ENCODE results near the gene FSCN2. TPM values are rescaled to one million over a fixed set of nuclear protein-coding genes. Genes with fewer than 3 reads are reported as not detected.
"Not testable (repeated sequence)": the region's sequence is repeated elsewhere in the genome, so short reads cannot be mapped to it uniquely, and the experiment has no call there.

FSCN2 gene
- total RNA-seq, 1 experiment from 2014 or later: 0.27 TPM

GRCh38 chr17:81526662-81527571 lies 1.3 kb upstream of the FSCN2 start:
- DNase-seq (ENCODE audit: low spot score): no peak

DNA sequence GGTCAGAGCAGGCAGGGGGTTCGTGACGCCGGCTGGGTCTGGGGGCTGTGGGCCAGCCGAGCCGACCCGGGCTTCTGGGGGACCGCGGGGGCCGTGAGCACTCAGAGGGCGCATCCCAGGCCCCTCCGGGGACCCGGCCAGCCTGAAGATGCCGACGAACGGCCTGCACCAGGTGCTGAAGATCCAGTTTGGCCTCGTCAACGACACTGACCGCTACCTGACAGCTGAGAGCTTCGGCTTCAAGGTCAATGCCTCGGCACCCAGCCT lies 140 bp downstream of the FSCN2 start:
- no peak for DNase-seq (ENCODE audit: low spot score)

DNA sequence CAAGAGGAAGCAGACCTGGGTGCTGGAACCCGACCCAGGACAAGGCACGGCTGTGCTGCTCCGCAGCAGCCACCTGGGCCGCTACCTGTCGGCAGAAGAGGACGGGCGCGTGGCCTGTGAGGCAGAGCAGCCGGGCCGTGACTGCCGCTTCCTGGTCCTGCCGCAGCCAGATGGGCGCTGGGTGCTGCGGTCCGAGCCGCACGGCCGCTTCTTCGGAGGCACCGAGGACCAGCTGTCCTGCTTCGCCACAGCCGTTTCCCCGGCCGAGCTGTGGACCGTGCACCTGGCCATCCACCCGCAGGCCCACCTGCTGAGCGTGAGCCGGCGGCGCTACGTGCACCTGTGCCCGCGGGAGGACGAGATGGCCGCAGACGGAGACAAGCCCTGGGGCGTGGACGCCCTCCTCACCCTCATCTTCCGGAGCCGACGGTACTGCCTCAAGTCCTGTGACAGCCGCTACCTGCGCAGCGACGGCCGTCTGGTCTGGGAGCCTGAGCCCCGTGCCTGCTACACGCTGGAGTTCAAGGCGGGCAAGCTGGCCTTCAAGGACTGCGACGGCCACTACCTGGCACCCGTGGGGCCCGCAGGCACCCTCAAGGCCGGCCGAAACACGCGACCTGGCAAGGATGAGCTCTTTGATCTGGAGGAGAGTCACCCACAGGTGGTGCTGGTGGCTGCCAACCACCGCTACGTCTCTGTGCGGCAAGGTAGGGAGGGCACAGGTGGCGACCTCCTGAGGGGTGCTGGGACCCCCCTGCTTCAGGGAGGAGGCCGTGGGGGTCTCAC lies 667 bp downstream of the FSCN2 start:
- DNase-seq (ENCODE audit: low spot score): no peak

GRCh38 chr17:81529437-81529803 lies 1.2 kb downstream of the FSCN2 start:
- DNase-seq (ENCODE audit: low spot score): no peak

- not testable (repeated sequence) for DNase-seq (ENCODE audit: low spot score)
These were observed 2.8 kb downstream of the FSCN2 start for GRCh38 chr17:81531013-81531412.

DNA sequence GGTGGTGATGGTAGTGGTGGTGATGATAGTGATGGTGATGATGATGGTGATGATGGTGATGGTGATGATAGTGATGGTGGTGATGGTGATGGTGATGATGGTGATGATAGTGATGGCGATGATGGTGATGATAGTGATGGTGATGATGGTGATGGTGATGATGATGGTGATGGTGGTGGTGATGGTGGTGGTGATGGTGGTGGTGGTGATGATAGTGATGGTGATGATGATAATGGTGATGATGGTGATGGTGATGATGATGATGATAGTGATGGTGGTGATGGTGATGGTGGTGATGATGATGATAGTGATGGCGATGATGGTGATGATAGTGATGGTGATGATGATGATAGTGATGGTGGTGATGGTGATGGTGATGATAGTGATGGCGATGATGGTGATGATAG lies 3.8 kb downstream of the FSCN2 start:
- DNase-seq (ENCODE audit: low spot score): not testable (repeated sequence)

DNA sequence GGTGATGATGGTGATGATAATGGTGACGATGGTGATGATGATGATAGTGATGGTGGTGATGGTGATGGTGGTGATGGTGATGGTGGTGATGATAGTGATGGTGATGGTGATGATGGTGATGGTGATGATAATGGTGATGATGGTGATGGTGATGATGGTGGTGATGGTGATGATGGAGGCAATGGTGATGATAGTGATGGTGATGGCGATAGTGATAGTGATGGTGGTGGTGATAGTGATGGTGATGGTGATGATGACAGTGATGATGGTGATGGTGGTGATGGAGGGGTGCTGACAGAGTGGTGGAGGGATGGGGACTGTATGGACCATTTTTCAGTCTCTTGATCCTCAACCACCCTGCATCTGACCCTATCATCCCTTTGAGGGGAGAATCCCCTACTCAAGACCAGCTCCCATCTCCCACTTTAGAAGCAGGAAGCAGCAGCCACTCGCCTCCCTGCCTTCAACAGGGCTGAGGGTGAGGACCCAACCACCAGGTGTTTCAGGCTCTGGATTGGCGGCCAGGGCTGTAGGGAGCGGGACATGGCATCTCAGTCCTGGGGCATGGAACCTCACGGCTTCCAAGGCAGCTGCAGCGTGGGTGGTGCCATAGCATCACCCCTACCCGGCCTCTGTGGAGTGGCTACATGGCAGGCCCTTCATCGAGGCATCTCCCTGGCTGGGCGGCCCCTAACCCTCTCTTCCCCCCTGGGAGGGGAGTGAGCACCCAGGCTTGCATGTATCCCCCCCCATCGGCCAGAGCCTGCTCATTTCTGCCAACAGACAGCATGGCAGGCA lies 4.5 kb downstream of the FSCN2 start:
- no peak for DNase-seq (ENCODE audit: low spot score)

GRCh38 chr17:81533339-81534141 lies 5.4 kb downstream of the FSCN2 start:
- no peak for DNase-seq (ENCODE audit: low spot score)

DNA sequence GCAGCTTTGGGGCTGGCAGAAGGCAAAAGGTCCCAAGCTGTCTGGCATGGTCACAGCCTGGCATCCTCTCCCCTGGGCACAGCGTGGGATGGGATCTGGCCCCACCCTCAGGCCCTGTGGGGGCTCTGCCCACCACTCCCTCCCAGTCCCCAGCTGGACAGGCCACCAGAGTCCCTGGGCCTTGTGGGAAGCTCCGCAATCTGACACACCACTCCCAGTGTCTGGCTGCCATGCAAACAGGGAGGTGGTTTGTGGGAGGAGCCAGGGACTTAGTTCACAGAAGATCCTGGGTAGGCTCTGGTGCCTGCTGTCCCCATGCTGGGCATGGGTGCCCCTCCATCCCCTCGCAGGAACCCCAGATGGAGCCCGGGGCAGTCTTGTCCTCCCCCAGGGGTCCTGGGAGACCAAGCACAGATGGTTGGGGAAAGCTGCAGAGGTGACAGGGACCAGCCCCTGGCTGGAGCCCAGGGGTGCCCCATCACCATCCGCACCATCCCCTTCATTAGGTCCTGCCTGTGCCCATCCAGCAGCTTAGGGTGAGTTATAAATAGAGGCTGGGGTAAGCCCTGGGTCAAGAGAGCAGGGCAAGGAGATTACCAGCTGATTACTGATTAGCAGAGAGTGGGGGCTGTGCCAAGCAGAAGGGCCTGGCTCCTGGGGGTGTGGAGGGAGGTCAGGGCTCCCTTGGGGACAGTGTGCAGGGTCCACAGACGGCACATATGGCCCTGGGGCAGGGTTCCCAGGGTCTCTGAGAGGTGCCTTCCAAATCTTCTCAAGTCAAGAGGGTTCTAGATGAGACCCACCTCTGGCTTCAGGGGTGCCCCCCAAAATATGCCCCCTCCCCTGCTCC lies 6.2 kb downstream of the FSCN2 start:
- DNase-seq (ENCODE audit: low spot score): no peak

GRCh38 chr17:81535007-81535328 lies 6.8 kb downstream of the FSCN2 start:
- no peak for DNase-seq (ENCODE audit: low spot score)

DNA sequence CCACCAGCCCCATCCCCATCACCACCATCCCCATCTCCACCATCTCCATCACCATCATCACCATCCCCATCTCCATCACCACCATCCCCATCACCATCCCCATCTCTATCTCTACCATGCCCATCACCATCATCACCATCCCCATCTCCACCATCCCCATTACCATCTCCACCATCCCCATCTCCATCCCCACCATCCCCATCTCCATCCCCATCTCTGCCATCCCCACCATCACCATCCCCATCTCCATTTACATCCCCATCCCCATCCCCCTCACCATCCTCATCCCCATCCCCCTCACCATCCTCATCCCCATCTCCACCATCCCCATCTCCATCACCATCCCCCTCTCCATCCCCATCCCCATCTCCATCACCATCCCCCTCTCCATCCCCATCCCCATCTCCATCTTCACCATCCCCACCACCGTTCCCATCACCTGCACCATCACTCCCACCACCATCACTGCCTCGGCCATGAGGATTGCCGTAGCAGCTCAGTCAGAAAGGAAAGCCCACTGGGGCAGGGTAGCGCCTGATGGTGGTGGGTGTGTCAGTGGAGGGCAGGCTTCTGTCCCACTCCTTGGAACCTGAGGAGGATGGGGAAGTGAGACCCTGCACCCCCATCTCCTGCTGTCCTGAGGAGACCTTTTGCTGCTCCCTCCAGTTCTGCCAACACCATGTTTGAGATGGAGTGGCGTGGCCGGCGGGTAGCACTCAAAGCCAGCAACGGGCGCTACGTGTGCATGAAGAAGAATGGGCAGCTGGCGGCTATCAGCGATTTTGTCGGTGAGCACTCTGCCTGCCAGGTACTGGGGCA lies 7.5 kb downstream of the FSCN2 start:
- no peak for DNase-seq (ENCODE audit: low spot score)

- DNase-seq (ENCODE audit: low spot score): no peak
These were observed 8.4 kb downstream of the FSCN2 start for GRCh38 chr17:81536299-81537290.

GRCh38 chr17:81537343-81537855 lies 9.2 kb downstream of the FSCN2 start:
- DNase-seq (ENCODE audit: low spot score): no peak

DNA sequence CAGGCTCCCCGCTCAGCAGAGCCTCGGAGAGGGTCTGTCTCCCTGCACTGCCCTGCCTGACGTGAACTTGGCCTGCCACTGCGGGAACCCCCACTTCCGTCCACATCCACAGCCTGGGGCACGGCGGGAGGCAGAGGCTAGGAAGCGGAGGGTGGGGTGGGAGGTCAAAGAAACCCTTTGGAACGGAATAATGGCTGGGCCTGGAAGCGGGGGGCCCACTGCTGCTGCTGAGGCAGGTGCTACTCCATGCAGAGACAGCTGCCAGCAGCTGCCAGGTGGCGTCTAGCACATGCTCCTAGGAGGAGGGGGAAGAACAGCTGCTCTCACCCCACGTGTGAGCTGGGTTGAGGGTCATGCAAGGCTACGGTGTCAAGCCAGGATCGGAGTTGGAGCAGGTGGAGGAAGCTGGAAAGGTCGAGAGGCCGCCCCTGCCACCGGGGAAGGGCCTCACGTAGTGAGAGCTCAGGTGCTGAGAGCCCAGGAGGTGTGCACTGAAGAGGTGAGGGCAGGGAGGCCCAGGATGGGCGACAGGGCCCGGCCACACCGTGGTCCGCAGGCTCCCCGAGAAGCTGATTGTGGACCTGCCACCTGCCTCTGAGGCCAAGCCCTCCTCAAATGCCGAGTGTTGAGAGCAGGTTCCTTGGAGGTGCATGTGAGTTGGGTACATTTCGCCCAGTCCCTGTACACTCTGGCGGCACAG lies 9.8 kb downstream of the FSCN2 start:
- no peak for DNase-seq (ENCODE audit: low spot score)

DNA sequence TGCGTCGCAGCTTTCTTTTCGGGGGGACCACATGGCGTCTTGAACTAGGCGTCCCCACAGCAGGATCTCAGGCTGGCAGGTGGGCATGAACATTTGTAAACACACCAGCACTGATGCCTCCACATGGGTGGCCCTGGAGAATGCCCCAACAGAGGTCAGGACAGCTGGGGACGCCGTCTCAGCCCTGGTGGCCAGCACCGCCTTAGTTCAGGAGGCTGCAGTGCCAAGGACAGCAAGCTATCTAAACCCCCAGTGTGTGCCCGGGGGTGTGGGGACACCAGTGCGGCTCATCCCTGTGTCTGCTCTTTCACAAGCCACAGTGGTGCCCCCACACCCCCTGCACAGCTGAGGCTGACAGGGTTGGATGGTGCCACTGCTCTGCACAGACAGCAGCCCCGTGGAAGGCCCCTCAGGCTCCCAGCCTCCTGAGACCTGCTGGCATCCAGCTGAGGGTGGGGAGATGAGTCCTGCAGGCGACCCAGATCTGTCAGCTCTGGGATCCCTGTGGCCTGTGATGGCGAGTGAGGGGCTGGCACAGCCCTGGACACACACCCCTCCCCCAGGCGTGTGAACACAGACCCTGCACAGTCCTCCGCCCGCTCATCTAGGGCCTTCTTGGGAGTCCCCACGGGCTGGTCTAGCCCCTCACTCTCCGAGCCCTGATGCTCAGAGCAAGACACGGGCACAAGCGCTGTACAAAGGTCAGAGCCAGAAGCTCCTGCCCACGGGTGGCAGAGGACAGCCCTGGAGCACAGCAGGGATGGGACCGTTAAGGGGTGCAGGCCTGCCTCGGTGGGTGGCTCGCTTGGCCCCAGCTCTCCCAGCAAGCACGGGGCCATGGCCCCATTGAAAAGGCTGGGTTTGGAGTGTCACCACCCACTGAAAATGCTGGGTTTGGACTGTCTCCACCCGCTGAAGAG lies 10.7 kb downstream of the FSCN2 start:
- no peak for DNase-seq (ENCODE audit: low spot score)

GRCh38 chr17:81539571-81539900 lies 11.4 kb downstream of the FSCN2 start:
- DNase-seq (ENCODE audit: low spot score): no peak

Data from H4 (cell line).